Activated T-cell treated with anti-CD3 and anti-CD28 coated beads, Interleukin-2, amount 50 U/mL, for 4 hours (primary cell): ENCODE results near the gene FAM20B. TPM values are rescaled to one million over a fixed set of nuclear protein-coding genes. Genes with fewer than 3 reads are reported as not detected.

Experiments
- ATAC-seq, 2 donors: fragments of 200-7000 bp; cut with Tn5 transposase; one replicate each; pipeline ENCODE4 v1.10.0; 2021
- DNase-seq: peaks from one replicate; pipeline ENCODE4 v3.0.0-alpha.2; 2020
- H3K27me3 Mint-ChIP-seq: one replicate; pipeline ENCODE4 v1.8.0; 2021; ENCODE audit warnings: low read depth, mixed read lengths
- H3K36me3 Mint-ChIP-seq: one replicate; pipeline ENCODE4 v1.8.0; 2022; ENCODE audit warnings: mixed read lengths; ENCODE audit not compliant: insufficient read depth
- H3K4me1 Mint-ChIP-seq: one replicate; pipeline ENCODE4 v1.8.0; 2021; ENCODE audit warnings: low read depth, mixed read lengths
- H3K4me3 Mint-ChIP-seq: one replicate; pipeline ENCODE4 v1.8.0; 2021; ENCODE audit warnings: mild to moderate bottlenecking, moderate library complexity, mixed read lengths
- H3K9me3 Mint-ChIP-seq: one replicate; pipeline ENCODE4 v1.8.0; 2021; ENCODE audit warnings: mixed read lengths
- total RNA-seq, 3 donors: library from RNA; stranded (reverse); gene quantifications; one replicate each; pipeline ENCODE4 v1.2.1, GENCODE V29; 2021

Gene FAM20B
- total RNA-seq, 3 donors from 2014 or later: 35.1 to 37.9 (median 35.7) TPM

DNA sequence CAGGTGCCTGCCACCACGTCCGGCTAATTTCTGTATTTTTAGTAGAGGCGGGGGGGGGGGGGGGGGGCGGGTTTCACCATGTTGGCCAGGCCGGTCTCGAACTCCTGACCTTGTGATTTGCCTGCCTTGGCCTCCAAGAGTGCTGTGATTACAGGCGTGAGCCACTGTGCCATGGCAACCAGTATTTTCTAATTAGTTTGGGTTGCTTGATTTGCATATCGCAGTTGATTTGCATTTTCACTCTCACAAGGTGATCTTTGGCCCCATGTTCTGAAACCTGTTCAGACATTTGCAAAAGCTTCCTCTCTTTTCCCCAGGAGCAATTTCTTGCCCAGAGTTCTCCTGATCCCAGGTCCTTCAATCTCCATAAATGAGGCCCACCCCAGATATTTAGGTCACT, 57.8 kb downstream of the FAM20B start:
- DNase-seq: no peak
- Mint-ChIP-seq H3K36me3 (peaks cover 2% of the 10 kb centered on the region), H3K4me3 (peak overlapping the region; percentile 93), H3K4me1 (peaks cover 29% of the 10 kb centered on the region), H3K9me3 (no peaks in the 10 kb centered on the region), H3K27me3 (no peaks in the 10 kb centered on the region)
- no peak for ATAC-seq

DNA sequence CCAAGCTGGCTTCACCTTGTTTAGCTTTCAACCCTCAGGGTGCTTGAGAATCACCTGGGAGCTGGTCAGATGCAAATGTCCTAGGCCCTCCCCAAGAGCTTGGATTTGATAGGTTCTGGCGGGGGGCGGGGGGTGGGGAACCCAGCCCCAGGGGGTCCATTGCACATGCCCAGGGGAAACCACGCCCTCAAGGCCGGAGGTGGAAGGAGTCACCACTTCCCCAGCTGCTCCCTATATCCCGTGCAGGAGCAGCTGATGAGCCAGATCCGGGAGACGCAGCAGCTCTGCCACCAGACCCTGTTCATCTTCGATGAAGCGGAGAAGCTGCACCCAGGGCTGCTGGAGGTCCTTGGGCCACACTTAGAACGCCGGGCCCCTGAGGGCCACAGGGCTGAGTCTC, 62.0 kb downstream of the FAM20B start:
- Mint-ChIP-seq H3K27me3 (no peaks in the 10 kb centered on the region), H3K4me3 (no peak overlapping the region), H3K4me1 (peaks cover 14% of the 10 kb centered on the region), H3K9me3 (no peaks in the 10 kb centered on the region), H3K36me3 (peaks cover 17% of the 10 kb centered on the region)
- DNase-seq (no peak), ATAC-seq (no peak)

DNA sequence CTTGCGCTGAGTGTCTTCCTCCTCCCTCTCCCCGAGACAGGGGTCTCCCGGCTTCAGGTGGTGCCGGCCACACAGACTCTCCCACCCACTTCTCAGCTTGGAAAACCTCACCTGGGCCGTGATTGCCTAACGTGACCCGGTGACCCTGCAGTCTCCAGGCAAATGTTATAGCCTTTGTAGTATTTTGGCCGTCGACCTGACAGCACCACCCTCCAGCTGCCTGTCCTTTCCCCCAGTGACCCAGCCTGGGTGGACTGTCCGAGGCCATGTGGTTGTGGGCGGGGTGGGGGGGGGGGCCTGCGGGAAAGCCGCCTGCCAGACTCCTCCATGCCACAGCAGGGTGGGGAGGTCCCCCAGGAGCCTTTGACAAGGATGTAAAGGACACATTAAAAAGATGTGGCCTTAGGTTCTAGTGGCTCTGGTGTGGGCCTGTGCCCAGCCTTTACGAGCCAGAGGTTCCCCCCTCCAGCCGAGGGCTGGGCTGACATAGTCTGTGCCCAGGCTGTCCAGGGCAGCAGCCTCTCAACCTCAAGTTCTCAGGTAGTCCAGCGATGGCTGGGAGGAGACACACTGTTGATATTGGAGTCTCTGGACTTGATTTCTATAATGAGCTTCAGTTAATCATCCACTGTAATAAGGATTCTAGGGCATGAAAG, 64.3 kb downstream of the FAM20B start:
- no peaks in the 10 kb centered on the region for H3K27me3 Mint-ChIP-seq
- no peak overlapping the region for H3K4me3 Mint-ChIP-seq
- peaks cover 26% of the 10 kb centered on the region for H3K36me3 Mint-ChIP-seq
- peaks cover 2% of the 10 kb centered on the region for H3K4me1 Mint-ChIP-seq
- H3K9me3 Mint-ChIP-seq: no peaks in the 10 kb centered on the region
- ATAC-seq: no peak
- no peak for DNase-seq

DNA sequence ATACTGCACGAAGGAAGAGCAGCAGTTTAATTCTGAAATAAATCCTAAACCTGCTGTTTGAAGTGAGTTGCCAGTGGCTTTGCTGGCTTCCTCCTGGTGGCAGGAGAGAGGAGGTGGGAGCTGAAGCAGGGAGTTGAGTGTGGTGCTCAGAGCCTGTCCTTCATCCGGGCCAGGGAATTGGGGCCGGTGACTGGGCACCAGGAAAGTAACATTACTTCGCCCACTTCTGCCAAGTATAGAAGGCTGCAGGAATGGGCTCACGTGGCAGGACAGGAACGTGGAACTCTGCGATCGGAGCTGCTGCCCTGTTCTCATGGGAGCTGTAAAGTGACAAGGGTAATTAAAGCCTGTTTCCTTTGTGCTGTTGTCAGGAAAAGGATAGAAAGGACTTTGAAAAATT, 64.8 kb downstream of the FAM20B start:
- Mint-ChIP-seq H3K36me3 (peaks cover 26% of the 10 kb centered on the region), H3K4me1 (peaks cover under 1% of the 10 kb centered on the region), H3K4me3 (no peak overlapping the region), H3K9me3 (no peaks in the 10 kb centered on the region), H3K27me3 (no peaks in the 10 kb centered on the region)
- DNase-seq: no peak
- no peak for ATAC-seq

DNA sequence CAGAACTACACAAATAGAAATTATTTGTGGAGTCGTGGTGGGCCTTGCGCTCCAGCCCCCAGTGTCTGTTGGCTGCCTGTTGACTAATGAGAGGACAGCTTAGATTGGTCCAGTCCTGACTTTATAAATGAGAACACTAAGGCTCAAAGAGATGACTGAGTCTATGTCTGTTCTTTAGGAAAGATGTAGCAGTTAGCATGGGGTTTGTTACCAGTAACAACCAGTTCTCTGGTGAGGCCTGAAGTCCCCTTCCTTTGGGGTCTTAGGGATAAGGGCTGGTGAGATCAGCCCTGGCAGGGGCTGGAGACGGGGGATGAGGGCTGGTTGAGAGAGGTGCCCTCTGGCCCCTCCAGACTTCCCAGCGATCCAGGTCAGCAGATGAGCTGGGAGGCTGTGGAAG, 65.2 kb downstream of the FAM20B start:
- Mint-ChIP-seq H3K4me3 (no peak overlapping the region), H3K9me3 (no peaks in the 10 kb centered on the region), H3K4me1 (no peaks in the 10 kb centered on the region), H3K27me3 (no peaks in the 10 kb centered on the region), H3K36me3 (peaks cover 27% of the 10 kb centered on the region)
- ATAC-seq (no peak), DNase-seq (no peak)

DNA sequence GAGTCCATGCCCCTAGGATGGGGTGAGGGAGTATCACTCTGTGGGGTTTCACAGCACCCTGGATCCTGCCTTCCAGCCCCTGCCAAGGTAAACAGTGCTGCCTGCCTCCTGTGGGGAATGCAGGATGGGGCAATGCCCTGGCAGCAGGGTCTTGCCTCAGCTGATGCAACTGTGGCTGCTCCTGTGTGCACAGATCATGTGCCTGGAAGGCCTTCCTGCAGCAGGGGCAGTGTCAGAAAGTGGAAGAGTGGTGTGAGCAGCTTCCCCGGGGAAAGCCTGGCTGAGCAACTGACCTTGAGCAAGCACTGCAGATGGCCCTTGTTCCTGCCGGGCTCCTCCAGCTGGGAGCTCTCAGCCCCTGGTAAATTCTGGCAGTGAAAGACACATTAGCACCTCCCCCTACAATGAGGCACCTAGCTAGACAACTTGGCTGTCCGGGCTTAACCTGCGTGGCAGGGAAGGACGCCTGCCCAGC, 66.0 kb downstream of the FAM20B start:
- peaks cover 28% of the 10 kb centered on the region for H3K36me3 Mint-ChIP-seq
- ATAC-seq: no peak

DNA sequence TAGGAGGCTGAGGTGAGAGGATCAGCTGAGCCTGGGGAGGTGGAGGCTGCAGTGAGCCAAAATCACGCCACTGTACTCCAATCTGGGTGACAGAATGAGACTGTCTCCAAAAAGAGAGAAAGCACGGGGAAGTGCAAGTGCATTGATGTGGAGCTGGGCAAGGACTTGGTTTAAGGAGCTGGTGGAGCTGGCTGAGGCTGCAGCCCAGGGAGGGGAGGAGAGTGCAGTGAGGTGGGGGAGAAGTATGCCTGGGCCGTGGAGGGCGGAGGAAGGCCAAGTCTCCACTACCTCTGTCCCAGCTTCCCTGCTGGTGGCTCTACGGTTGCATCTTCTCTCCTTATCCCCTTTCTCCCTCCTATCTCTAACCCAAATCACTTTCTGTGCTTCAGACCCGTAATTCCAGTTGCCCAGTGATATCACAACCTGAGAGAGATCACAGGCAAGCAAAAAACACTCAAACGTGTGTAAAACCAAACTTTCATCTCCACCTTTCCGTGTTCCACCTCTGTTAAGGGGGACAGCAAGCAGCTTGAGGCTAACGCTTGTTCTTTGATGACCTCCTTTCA, 67.3 kb downstream of the FAM20B start:
- no peak overlapping the region for H3K4me3 Mint-ChIP-seq
- ATAC-seq: no peak
- H3K9me3 Mint-ChIP-seq: no peaks in the 10 kb centered on the region
- H3K27me3 Mint-ChIP-seq: no peaks in the 10 kb centered on the region
- H3K36me3 Mint-ChIP-seq: peaks cover 29% of the 10 kb centered on the region
- no peaks in the 10 kb centered on the region for H3K4me1 Mint-ChIP-seq
- no peak for DNase-seq

More for the DNA sequence above, 66.0 kb downstream of the FAM20B start:
- Mint-ChIP-seq H3K4me1 (no peaks in the 10 kb centered on the region), H3K4me3 (no peak overlapping the region), H3K9me3 (no peaks in the 10 kb centered on the region), H3K27me3 (no peaks in the 10 kb centered on the region)
- DNase-seq: no peak

DNA sequence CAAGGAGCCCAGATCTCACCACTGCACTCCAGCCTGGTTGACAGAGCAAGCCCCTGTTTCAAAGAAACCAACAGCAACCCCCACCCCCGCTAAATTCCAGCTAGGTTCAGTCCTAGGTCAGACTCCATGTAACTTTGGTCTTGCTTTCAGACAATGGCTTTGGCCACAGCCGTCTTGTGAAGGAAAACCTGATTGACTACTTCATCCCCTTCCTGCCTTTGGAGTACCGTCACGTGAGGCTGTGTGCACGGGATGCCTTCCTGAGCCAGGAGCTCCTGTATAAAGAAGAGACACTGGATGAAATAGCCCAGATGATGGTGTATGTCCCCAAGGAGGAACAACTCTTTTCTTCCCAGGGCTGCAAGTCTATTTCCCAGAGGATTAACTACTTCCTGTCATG, 69.1 kb downstream of the FAM20B start:
- Mint-ChIP-seq H3K4me3 (no peak overlapping the region), H3K4me1 (no peaks in the 10 kb centered on the region), H3K27me3 (no peaks in the 10 kb centered on the region), H3K36me3 (peaks cover 23% of the 10 kb centered on the region), H3K9me3 (no peaks in the 10 kb centered on the region)
- DNase-seq (no peak), ATAC-seq (no peak)

DNA sequence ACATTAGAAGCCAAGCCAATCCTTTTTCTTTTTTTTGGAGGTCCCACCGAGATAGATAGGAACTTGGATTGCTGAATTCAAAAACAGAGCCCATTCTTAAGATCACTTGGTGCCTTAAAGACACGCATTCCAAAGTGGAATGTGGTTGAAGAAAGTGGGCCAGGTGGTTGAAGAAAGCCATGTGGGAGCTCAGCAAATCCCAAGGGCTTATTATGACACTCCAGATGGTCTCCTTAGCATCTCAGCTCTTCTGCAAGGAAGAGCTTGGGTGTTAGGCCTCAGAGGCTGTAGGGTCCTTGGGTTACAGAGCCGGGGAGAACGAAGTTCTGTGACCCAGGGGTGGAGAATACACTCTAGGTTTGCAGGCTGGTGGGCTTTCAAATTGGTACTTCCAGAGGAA, 69.7 kb downstream of the FAM20B start:
- DNase-seq: no peak
- Mint-ChIP-seq H3K36me3 (peaks cover 19% of the 10 kb centered on the region), H3K4me1 (no peaks in the 10 kb centered on the region), H3K4me3 (no peak overlapping the region), H3K9me3 (no peaks in the 10 kb centered on the region), H3K27me3 (no peaks in the 10 kb centered on the region)
- no peak for ATAC-seq

DNA sequence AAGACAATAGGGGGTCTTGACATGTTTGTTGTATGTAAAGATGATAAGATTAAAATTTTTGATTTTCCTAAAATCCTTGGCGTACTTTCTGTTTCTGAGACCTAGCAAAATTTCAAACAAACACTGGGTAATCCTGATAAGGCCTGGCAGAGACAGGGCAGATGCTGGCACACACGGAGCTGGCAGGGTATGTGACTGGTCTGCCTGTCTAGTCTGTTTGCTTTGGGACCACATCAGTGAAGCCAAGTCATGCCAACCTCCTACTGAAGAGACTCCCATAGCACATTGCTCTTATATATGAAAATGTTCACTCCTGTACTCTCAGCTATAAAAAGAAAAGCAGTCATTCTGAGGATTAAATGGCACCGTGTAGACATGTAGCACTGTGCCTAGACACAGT, 70.2 kb downstream of the FAM20B start:
- ATAC-seq (no peak), DNase-seq (no peak)
- no peaks in the 10 kb centered on the region for H3K9me3 Mint-ChIP-seq
- no peaks in the 10 kb centered on the region for H3K4me1 Mint-ChIP-seq
- H3K4me3 Mint-ChIP-seq: no peak overlapping the region
- peaks cover 18% of the 10 kb centered on the region for H3K36me3 Mint-ChIP-seq
- H3K27me3 Mint-ChIP-seq: no peaks in the 10 kb centered on the region

DNA sequence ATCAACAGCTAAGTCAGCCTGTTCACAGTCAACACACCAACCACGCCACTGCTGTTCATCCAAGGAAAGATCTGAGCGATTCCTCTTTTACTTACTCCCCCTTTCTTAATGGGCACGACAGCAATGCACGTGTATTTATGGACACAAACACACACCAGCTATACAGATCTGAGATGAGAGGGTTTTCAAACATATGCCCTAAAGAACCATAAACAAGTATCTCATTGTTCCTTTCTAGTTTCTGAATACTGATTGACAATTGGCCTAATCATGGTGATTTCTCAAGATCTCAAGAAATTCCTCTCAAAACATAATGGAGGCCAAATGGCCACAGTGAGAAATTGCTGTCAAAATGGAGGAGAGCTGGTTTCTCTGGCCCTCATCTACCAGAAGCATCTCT, 74.2 kb downstream of the FAM20B start:
- DNase-seq: no peak
- Mint-ChIP-seq H3K9me3 (no peaks in the 10 kb centered on the region), H3K4me3 (no peak overlapping the region), H3K27me3 (no peaks in the 10 kb centered on the region), H3K36me3 (peaks cover 7% of the 10 kb centered on the region), H3K4me1 (no peaks in the 10 kb centered on the region)
- no peak for ATAC-seq

DNA sequence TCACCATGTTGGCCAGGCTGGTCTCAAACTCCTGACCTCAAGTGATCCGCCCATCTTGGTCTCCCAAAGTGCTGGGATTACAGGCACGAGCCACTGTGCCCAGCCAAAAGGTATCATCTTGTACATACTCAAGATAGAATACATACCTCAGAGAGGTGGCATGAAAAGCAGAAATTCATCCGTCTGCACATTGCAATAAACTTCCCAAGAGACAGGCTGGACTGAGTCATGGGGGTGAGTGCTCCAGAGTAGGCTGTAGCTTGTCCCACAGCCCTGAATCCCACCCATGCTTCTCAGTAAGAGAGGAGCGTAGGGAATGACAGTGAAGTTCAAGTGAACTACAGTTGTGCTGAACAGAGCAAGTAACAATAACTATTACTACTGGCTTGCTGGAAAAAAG, 75.9 kb downstream of the FAM20B start:
- Mint-ChIP-seq H3K9me3 (no peaks in the 10 kb centered on the region), H3K4me1 (no peaks in the 10 kb centered on the region), H3K36me3 (peaks cover 3% of the 10 kb centered on the region), H3K27me3 (no peaks in the 10 kb centered on the region), H3K4me3 (no peak overlapping the region)
- ATAC-seq: no peak
- no peak for DNase-seq

DNA sequence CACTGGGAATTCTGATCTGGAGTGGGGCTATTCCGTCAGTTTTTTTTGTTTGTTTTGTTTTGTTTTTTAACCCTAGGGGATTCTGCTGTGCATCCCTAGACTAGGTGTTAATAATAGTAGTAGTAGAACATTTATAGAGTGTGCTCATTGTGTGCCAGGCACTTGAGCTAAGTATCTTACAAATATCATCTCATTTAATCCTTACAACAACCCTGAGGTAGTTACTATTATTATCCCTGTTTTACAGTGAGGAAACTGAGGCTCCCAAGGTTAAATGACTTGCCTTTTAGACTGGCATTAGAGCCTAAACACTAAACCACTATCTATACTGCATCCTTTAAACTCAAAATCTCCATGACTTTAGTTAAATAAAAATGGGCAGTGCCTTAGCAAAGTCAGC, 78.3 kb downstream of the FAM20B start:
- Mint-ChIP-seq H3K4me3 (no peak overlapping the region), H3K4me1 (no peaks in the 10 kb centered on the region), H3K9me3 (no peaks in the 10 kb centered on the region), H3K36me3 (peaks cover 10% of the 10 kb centered on the region), H3K27me3 (no peaks in the 10 kb centered on the region)
- no peak for DNase-seq
- ATAC-seq: no peak

DNA sequence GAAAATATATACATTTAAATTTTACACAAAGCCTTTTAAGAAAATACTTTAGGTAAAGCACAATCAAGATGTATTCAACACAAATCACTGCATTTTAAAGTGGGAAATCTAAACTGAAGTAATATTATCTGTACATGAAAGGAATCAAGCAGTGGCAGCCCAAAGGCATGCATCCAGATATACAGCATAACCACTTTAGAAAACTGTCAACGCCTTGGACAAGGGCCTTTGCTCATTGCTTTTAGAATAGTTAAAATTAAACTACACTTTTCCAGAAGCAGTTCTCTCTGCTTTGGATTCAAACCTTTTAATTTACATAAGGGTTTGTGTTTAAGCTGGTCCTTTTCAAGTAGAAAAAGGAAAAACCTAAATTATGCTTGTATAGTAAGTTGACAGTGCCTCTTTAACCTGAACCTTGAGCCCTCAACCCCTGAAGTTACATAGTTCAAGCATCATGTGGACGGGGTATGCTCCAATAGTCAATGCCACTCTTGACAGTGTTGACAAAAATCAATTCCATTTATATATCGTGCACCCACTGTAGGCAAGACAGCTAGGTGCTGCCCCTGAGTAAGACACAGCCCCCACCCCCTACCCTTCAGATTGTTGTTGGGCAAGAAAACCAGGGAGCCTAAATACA, 79.0 kb downstream of the FAM20B start:
- H3K27me3 Mint-ChIP-seq: no peaks in the 10 kb centered on the region
- no peaks in the 10 kb centered on the region for H3K9me3 Mint-ChIP-seq
- H3K4me1 Mint-ChIP-seq: no peaks in the 10 kb centered on the region
- no peak for ATAC-seq
- DNase-seq: no peak
- H3K36me3 Mint-ChIP-seq: peaks cover 15% of the 10 kb centered on the region
- H3K4me3 Mint-ChIP-seq: no peak overlapping the region

DNA sequence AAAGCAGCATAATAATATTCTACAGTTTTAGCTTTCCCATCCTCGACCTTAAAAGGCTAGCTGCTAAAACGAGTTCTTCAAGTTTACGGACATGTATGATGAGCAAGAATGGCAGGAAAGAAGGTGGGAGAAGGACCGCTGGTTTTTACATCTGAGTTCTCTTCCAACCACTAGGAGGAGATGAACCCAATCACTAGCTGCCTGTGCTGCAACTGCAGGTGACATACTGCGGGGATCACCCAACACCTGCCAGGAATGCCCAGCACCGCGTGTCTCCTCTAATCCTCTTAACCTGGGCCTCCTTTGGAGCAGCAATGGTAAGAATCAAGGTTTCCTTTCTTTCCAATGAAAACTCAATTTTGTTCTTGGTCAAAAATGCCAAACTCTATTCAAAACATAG, 79.7 kb downstream of the FAM20B start:
- H3K9me3 Mint-ChIP-seq: no peaks in the 10 kb centered on the region
- no peaks in the 10 kb centered on the region for H3K27me3 Mint-ChIP-seq
- no peaks in the 10 kb centered on the region for H3K4me1 Mint-ChIP-seq
- H3K4me3 Mint-ChIP-seq: no peak overlapping the region
- DNase-seq (no peak), ATAC-seq (no peak)
- H3K36me3 Mint-ChIP-seq: peaks cover 18% of the 10 kb centered on the region
